CD4-positive, alpha-beta T cell treated with Interleukin-10 for 1 hour (primary cell): ENCODE results near the gene IKZF3.
"Not testable (repeated sequence)": the region's sequence is repeated elsewhere in the genome, so short reads cannot be mapped to it uniquely, and the experiment has no call there.

ENCODE experiments used
- DNase-seq: peaks from one replicate; pipeline ENCODE4 v3.0.0-alpha.2; 2020

The IKZF3 gene

GRCh38 chr17:39863918-39864746 lies at the start of gene IKZF3:
IKZF3 (minus strand) TSS chr17:39864312; CDS start chr17:39864126, 186 bp downstream.
- peak; percentile 91 for DNase-seq

- DNase-seq: no peak
These were observed 44.8 kb upstream of the IKZF3 start for GRCh38 chr17:39908789-39909352.

GRCh38 chr17:39904990-39905288 lies 40.8 kb upstream of the IKZF3 start:
- no peak for DNase-seq

- peak; percentile 15 for DNase-seq
These were observed 39.2 kb upstream of the IKZF3 start for GRCh38 chr17:39903158-39903884.

GRCh38 chr17:39902027-39902426 lies 37.9 kb upstream of the IKZF3 start:
- not testable (repeated sequence) for DNase-seq

- no peak for DNase-seq
These were observed 35.1 kb upstream of the IKZF3 start for GRCh38 chr17:39899215-39899614.

GRCh38 chr17:39898088-39898487 lies 34.0 kb upstream of the IKZF3 start:
- DNase-seq: no peak

- no peak for DNase-seq
These were observed 30.7 kb upstream of the IKZF3 start for GRCh38 chr17:39894681-39895376.

GRCh38 chr17:39889200-39889599 lies 25.1 kb upstream of the IKZF3 start:
- DNase-seq: no peak

- DNase-seq: no peak
These were observed 23.0 kb upstream of the IKZF3 start for GRCh38 chr17:39887078-39887477.

GRCh38 chr17:39886102-39886501 lies 22.0 kb upstream of the IKZF3 start:
- not testable (repeated sequence) for DNase-seq

GRCh38 chr17:39872751-39873150 lies 8.6 kb upstream of the IKZF3 start:
- DNase-seq: no peak

GRCh38 chr17:39871801-39872200 lies 7.7 kb upstream of the IKZF3 start:
- DNase-seq: no peak

GRCh38 chr17:39870776-39871175 lies 6.7 kb upstream of the IKZF3 start:
- DNase-seq: no peak

GRCh38 chr17:39868554-39868942 lies 4.4 kb upstream of the IKZF3 start:
- no peak for DNase-seq

- DNase-seq: no peak
These were observed 3.9 kb upstream of the IKZF3 start, which contains the start of gene ZPBP2 for GRCh38 chr17:39867880-39868553. ZPBP2 (plus strand) TSS chr17:39868202; CDS start chr17:39868355, 153 bp downstream.

GRCh38 chr17:39867084-39867879 lies 3.2 kb upstream of the IKZF3 start:
- DNase-seq: peak; percentile 83

- no peak for DNase-seq
These were observed 2.1 kb upstream of the IKZF3 start for GRCh38 chr17:39866013-39866730.

GRCh38 chr17:39863244-39863917 lies 731 bp downstream of the IKZF3 start:
- DNase-seq: no peak

- DNase-seq: peak; percentile 29
These were observed 2.9 kb downstream of the IKZF3 start for GRCh38 chr17:39861235-39861634.
